Stimulated activated CD4-positive, alpha-beta T cell treated with anti-CD3 and anti-CD28 coated beads, Interleukin-1b, Interleukin-23, amount 100 ng/mL, for 1 hour (primary cell): ENCODE data around the gene KANTR.

ENCODE experiments used
- DNase-seq, 2 donors: peaks; one replicate each; pipeline ENCODE4 v3.0.0-alpha.2; 2020; ENCODE audit warnings: low read depth in 2 of 2

Gene KANTR

GRCh38 chrX:53081925-53082772 lies 11.8 kb upstream of the KANTR start, which contains the start of gene TSPYL2:
TSS of gene TSPYL2 (plus strand) at chrX:53082367. CDS start at chrX:53082499, 132 bp downstream.
- peak; percentile 77 to 88 for DNase-seq

- no peak for DNase-seq
Measured at GRCh38 chrX:53082773-53083616, 10.9 kb upstream of the KANTR start.

DNA sequence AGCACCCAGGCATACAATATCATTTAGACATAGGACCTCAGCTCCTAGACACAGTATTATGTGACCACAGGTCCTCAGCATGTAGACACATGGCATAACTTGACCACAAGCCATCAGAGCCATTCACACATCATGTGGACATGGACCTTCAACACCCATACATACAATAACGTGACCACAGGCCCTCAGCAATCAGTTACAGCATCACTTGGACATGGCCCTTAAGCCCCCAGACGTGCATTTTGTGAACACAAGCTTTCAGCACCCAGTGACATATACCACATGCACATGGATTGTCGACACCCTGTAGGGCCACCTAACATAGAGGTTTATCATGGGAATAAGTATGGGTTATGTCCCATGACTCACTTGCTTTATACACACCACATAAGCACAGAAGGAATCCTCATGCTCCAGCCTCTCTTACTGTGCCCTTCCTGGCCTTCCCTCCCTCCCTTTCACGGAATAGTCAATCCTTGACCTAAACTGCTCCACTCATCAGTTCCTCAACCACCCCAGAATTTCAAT lies 9.8 kb upstream of the KANTR start:
- no peak for DNase-seq

DNA sequence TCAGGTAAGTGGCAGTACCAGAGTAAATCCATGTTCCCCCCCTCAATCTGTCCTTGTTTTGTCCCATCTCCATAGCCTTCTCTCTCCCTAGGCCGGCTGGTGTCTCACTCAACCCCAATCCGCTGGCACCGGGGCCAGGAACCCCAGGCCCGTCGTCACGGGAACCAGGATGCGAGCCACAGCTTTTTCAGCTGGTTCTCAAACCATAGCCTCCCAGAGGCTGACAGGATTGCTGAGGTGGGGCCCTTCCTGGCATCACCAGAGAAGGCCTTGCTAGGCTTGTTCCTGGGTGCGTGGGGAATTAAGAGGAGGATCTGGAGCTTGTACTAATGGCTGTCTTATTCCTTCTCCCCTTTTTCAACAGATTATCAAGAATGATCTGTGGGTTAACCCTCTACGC lies 9.1 kb upstream of the KANTR start:
- DNase-seq, result no peak

DNA sequence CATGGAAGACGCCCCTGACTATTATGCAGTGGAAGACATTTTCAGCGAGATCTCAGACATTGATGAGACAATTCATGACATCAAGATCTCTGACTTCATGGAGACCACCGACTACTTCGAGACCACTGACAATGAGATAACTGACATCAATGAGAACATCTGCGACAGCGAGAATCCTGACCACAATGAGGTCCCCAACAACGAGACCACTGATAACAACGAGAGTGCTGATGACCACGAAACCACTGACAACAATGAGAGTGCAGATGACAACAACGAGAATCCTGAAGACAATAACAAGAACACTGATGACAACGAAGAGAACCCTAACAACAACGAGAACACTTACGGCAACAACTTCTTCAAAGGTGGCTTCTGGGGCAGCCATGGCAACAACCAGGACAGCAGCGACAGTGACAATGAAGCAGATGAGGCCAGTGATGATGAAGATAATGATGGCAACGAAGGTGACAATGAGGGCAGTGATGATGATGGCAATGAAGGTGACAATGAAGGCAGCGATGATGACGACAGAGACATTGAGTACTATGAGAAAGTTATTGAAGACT lies 8.2 kb upstream of the KANTR start:
- DNase-seq, result no peak

DNA sequence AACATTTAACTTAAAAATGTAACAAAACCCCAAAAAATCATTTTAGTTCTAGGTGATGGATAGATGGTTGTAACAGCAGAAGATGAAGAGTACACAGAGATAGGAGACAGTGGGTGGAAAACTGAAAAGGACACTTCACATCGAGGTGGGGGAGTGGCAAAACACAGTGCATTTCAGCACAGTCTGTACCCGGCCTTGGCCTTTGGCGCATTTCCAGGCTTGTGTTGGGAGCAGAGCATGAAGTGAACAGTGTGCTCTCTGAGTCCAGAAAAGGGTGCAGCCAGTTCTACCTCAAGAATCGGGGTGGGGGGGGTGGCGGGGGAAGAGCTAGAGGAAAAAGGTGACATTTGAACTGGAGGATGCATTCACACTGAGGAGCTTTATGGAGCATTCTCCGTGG lies 7.5 kb upstream of the KANTR start:
- no peak for DNase-seq

DNA sequence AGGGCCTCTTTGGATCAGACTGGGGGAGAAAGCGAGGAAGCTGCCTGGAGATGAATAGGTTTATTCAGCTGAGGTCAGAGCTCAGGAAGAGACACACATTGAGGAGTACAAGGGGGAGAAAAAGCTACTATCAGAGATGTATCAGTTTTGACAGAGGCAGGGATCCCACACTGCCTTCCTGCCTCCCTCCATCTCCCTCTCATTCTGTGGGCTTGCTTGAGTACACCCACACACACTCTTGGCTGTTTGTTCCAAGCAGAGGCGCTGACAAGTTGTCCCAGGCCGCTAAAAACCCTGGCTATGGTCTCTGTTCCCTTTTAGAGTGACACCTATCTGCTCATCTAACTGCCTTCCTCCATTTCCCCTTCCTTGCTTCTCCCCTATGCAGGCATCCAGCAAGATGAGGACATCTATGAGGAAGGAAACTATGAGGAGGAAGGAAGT lies 6.5 kb upstream of the KANTR start:
- DNase-seq, result no peak

DNA sequence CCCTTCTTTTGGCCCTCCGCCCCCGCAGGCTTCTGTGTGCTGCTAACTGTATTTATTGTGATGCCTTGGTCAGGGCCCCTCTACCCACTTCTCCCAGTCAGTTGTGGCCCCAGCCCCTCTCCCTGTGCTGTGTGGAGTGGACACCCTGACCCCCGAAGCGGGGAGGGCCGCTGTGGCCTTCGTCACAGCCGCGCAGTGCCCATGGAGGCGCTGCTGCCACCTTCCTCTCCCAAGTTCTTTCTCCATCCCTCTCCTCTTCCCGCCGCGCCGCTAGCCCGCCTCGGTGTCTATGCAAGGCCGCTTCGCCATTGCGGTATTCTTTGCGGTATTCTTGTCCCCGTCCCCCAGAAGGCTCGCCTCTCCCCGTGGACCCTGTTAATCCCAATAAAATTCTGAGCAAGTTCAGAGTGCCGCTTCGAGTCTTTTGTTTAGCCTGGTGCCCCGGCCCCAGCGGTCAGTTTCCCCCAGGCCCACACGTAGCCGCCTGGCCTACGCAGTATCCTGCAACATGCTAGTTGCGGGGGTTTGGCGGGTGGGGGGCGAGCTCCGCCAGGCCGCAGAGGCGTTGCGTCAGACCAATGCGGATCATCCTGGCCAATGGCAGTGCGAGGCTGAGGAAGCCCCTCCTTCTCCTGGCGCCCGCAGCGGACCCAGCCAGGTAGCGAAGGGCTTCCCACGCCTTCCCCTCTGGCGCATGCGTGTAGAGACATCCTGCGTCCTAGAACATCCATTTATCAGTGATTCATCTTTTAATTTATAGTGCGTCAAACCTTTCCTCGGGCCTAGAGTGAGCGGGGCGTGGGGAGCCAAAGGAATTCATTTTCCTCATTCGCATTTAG lies 5.6 kb upstream of the KANTR start:
- DNase-seq, result peak; percentile 51 to 58

GRCh38 chrX:53089224-53089842 lies 4.6 kb upstream of the KANTR start:
- no peak for DNase-seq

- no peak for DNase-seq
Measured at GRCh38 chrX:53089925-53090324, 4.0 kb upstream of the KANTR start.

- no peak for DNase-seq
Measured at GRCh38 chrX:53091354-53091753, 2.6 kb upstream of the KANTR start.

DNA sequence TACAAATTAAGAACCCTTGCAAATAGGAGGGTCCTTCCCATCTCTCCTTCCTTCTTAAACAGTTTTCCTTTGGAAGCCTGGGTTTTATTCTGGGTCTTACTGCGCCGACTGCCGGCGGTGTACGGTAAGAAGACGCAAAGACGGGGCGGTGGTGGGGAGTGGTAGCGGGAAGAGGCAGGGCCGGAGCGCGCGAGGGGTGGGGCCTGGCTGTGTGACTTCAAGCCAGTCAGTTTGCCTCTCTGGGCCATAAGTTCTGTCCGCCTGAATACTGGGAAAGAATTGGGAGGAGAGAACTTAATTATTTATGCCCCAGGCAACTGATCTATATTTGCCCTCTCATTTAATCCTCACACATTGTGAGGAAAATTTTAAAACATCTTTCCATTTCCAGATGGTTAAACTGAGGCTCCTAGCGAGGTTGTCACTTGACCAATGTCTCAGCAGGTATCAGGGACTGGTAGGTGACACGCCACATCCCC lies 726 bp upstream of the KANTR start:
- DNase-seq, result peak; percentile 31 to 53

- DNase-seq, result no peak
Measured at GRCh38 chrX:53094582-53094905, 602 bp downstream of the KANTR start.

DNA sequence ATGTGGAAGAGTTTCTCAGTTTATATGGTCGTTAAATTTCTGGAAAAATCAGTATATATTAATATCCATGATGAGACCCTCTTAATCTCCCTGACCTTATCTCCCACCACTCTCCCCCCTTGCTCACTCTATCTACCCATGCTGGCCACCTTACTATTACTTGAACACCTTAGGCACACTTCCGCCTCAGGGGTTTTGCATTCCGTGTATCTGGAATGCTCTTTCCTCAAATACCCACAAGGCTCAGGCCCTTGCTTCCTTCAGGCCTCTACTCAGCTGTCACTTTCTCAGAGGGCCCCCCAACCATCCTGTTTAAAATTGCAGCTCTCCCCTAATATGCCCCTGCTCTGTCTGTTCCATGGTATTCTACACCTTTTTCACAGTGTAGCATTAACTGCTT lies 1.9 kb downstream of the KANTR start:
- DNase-seq, result no peak

DNA sequence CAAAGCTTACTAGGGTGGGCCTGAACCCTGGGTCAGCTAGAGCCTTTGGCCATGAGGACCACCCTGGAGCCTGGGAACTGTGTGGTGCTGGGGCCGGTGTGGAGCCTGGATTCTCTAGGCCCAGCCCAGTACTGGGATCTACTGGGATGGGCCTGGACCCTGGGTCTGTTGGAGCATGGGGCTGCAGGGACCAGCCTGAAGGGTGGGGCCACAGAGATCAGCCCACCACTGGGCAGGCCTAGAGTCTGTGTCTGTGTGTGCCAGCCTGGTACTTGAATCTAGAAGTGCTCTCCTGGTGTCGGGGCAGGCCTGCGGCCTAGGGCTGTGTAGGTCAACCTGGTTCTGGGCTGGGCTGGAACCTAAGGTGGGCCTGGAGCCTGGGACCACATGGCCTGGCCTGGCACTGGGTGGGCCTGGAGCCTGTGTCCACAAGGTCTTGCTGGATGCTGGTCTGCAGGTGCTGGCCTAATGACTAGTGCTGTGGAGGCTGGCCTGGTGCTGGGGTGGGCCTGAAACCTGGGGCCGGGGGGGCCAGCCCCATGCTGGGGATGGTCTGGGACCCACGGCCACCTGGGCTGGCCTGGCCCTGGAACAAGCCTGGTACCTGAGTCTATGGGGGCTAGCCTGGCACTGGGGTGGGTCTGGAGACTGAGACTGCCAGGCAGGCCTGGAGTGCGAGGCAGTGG lies 21.1 kb downstream of the KANTR start:
- no peak for DNase-seq

- DNase-seq, result no peak
Measured at GRCh38 chrX:53115550-53115874, 21.6 kb downstream of the KANTR start.

DNA sequence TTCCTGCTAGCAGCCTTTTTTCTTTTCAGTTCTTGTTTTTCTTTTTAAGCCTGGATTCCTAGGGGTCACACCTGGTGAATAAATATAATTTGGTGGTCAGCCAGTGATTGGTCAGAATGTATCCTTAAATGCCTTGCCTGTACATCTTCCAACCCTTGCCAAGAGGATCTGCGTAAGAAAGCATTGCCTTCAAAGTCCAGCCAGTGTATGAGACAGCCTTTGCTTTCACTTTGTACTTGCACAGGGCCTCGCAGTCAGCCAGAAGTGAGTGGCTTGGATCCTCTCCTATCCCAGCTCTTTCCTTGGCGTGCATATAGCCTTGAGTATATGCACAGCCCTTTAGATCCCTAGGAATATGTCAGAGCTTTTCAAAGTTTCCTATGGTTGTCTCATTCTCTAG lies 22.2 kb downstream of the KANTR start:
- no peak for DNase-seq

GRCh38 chrX:53122013-53122412 lies 28.1 kb downstream of the KANTR start:
- DNase-seq, result no peak

GRCh38 chrX:53125506-53125905 lies 31.6 kb downstream of the KANTR start:
- no peak for DNase-seq

DNA sequence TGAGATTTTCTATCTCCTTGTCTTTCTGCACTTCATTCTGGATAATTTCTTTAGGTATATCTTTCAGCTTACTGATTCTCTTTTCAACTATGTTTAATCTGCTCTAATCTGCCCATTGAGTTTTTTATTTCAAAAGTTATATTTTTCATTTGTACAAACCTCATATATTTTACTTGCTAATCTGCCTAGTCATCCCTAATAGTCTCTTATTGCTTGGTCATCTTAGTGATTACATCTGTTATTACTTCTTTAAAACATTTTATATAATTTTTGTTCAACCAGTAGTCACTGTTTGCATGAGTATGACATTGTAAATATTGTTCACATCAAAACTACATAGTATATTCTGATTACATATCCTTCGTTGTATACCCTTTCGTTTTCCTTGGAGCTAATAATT lies 32.4 kb downstream of the KANTR start:
- no peak for DNase-seq
